Astrocyte (in vitro differentiated cells and primary cell): ENCODE data around the gene LHFPL2. TPM values are rescaled to one million over a fixed set of nuclear protein-coding genes. Genes with fewer than 3 reads are reported as not detected.

ENCODE experiments used
- DNase-seq: peaks from one replicate; pipeline ENCODE4 v3.0.0-alpha.2; 2010; ENCODE audit warnings: low read depth
- FAIRE-seq: peaks from 2 replicates; lab custom pipeline; 2011; peaks lifted over from hg19 to GRCh38; lab: Jason Lieb, UNC
- H2AFZ ChIP-seq: 2 replicates; pipeline ENCODE4 v1.6.0; 2012; ENCODE audit warnings: low read depth, low read length, inconsistent platforms
- H3K27ac ChIP-seq: 2 replicates; pipeline ENCODE4 v1.5.1; 2011; ENCODE audit warnings: low read depth, low read length, inconsistent platforms
- H3K27me3 ChIP-seq: 2 replicates; pipeline ENCODE4 v1.6.0; 2011; ENCODE audit warnings: low read length, inconsistent platforms; ENCODE audit not compliant: insufficient read depth
- H3K36me3 ChIP-seq: 2 replicates; pipeline ENCODE4 v1.5.1; 2011; ENCODE audit warnings: low read length, inconsistent platforms; ENCODE audit not compliant: insufficient read depth
- H3K4me1 ChIP-seq: 2 replicates; pipeline ENCODE4 v1.5.1; 2011; ENCODE audit warnings: low read length, inconsistent platforms; ENCODE audit not compliant: insufficient read depth
- H3K4me2 ChIP-seq: 2 replicates; pipeline ENCODE4 v1.6.0; 2012; ENCODE audit warnings: low read length, inconsistent platforms
- H3K4me3 ChIP-seq: 2 replicates; pipeline ENCODE4 v1.5.1; 2011; ENCODE audit warnings: low read depth, mild to moderate bottlenecking, low read length, inconsistent platforms; ENCODE audit not compliant: insufficient read depth
- H3K79me2 ChIP-seq: 2 replicates; pipeline ENCODE4 v1.6.0; 2012; ENCODE audit warnings: mild to moderate bottlenecking, low read length, inconsistent platforms; ENCODE audit not compliant: insufficient read depth
- H3K9ac ChIP-seq: 2 replicates; pipeline ENCODE4 v1.6.0; 2012; ENCODE audit warnings: mild to moderate bottlenecking, low read length, inconsistent platforms
- H3K9me3 ChIP-seq: 2 replicates; pipeline ENCODE4 v1.5.1; 2012; ENCODE audit warnings: low read depth, mild to moderate bottlenecking, low read length, inconsistent platforms; ENCODE audit not compliant: insufficient read depth
- H4K20me1 ChIP-seq: 2 replicates; pipeline ENCODE4 v1.6.0; 2012; ENCODE audit warnings: low read length, inconsistent platforms; ENCODE audit not compliant: insufficient read depth
- H3K27ac Mint-ChIP-seq: one replicate; pipeline ENCODE4 v1.8.0; 2021; ENCODE audit warnings: mild to moderate bottlenecking, mixed read lengths; ENCODE audit not compliant: unreplicated experiment
- H3K27me3 Mint-ChIP-seq: one replicate; pipeline ENCODE4 v1.8.0; 2021; ENCODE audit warnings: low read depth, mixed read lengths; ENCODE audit not compliant: unreplicated experiment
- H3K36me3 Mint-ChIP-seq: one replicate; pipeline ENCODE4 v1.8.0; 2021; ENCODE audit warnings: low read depth, mixed read lengths; ENCODE audit not compliant: unreplicated experiment
- H3K4me1 Mint-ChIP-seq: one replicate; pipeline ENCODE4 v1.8.0; 2021; ENCODE audit warnings: low read depth, mixed read lengths; ENCODE audit not compliant: unreplicated experiment
- H3K4me3 Mint-ChIP-seq: one replicate; pipeline ENCODE4 v1.8.0; 2021; ENCODE audit warnings: mild to moderate bottlenecking, moderate library complexity, mixed read lengths; ENCODE audit not compliant: unreplicated experiment
- H3K9me3 Mint-ChIP-seq: one replicate; pipeline ENCODE4 v1.8.0; 2021; ENCODE audit warnings: mild to moderate bottlenecking, mixed read lengths; ENCODE audit not compliant: unreplicated experiment
- CTCF ChIP-seq: IDR thresholded peaks from 2 replicates; pipeline ENCODE4 v1.5.1; 2011; ENCODE audit warnings: low read depth, mild to moderate bottlenecking, inconsistent platforms, low read length, moderate library complexity; ENCODE audit not compliant: insufficient read depth
- EZH2 ChIP-seq: IDR thresholded peaks from 2 replicates; pipeline ENCODE4 v1.6.1; 2012; ENCODE audit warnings: mild to moderate bottlenecking, low read length, inconsistent platforms; ENCODE audit not compliant: insufficient read depth
- total RNA-seq: library from RNA; stranded (reverse); gene quantifications from 2 replicates; pipeline ENCODE4 v1.2.1, GENCODE V29; 2021

The LHFPL2 gene
- total RNA-seq, 1 donor from 2014 or later = 17.0 TPM

GRCh38 chr5:78640662-78641474, 7.7 kb downstream of the LHFPL2 start:
- H2AFZ ChIP-seq = no peak overlapping the region

GRCh38 chr5:78639791-78640190, 8.8 kb downstream of the LHFPL2 start:
- Mint-ChIP-seq H3K27me3 (no peaks in the 10 kb centered on the region), H3K4me1 (peaks cover 26% of the 10 kb centered on the region), H3K36me3 (peaks cover 3% of the 10 kb centered on the region), H3K9me3 (no peaks in the 10 kb centered on the region), H3K4me3 (no peak overlapping the region), H3K27ac (no peak overlapping the region)
- no peak for TF ChIP-seq CTCF
- TF ChIP-seq EZH2 = no peak
- Histone ChIP-seq H4K20me1 (peaks cover 70% of the 10 kb centered on the region), H3K4me3 (no peak overlapping the region), H3K9me3 (no peaks in the 10 kb centered on the region), H3K4me2 (peak overlapping the region; percentile 58), H3K27ac (peak overlapping the region; percentile 67), H3K36me3 (peaks cover 6% of the 10 kb centered on the region), H3K9ac (peak overlapping the region; percentile 9), H2AFZ (no peak overlapping the region), H3K27me3 (no peaks in the 10 kb centered on the region), H3K4me1 (peaks cover 37% of the 10 kb centered on the region), H3K79me2 (peaks cover 89% of the 10 kb centered on the region)
- no peak for FAIRE-seq
- no peak for DNase-seq

More at GRCh38 chr5:78640662-78641474, 7.7 kb downstream of the LHFPL2 start:
- Histone ChIP-seq H3K4me3 (no peak overlapping the region), H3K9me3 (no peaks in the 10 kb centered on the region), H3K79me2 (peaks cover 92% of the 10 kb centered on the region), H4K20me1 (peaks cover 73% of the 10 kb centered on the region), H3K27me3 (no peaks in the 10 kb centered on the region), H3K4me1 (peaks cover 37% of the 10 kb centered on the region), H3K27ac (peak overlapping the region; percentile 67), H3K9ac (no peak overlapping the region), H3K36me3 (peaks cover 6% of the 10 kb centered on the region), H3K4me2 (peak overlapping the region; percentile 24)
- DNase-seq (peak; percentile 64), FAIRE-seq (no peak)
- peaks cover 35% of the 10 kb centered on the region for H3K4me1 Mint-ChIP-seq
- TF ChIP-seq EZH2 (no peak), CTCF (peak; percentile 8)
- H3K27me3 Mint-ChIP-seq = no peaks in the 10 kb centered on the region
- H3K36me3 Mint-ChIP-seq = peaks cover 2% of the 10 kb centered on the region
- no peaks in the 10 kb centered on the region for H3K9me3 Mint-ChIP-seq
- H3K27ac Mint-ChIP-seq = peak overlapping the region; percentile 62
- no peak overlapping the region for H3K4me3 Mint-ChIP-seq
